Measurements from ENCODE around the gene SLC1A7.

Gene SLC1A7

GRCh38 chr1:53122201-53122885 lies 20.1 kb downstream of the SLC1A7 start:
- no peak for TF ChIP-seq CTCF (IDR thresholded peaks at IDR 0.05; ENCODE audit: extremely low read depth, missing control alignments)
- no peak for DNase-seq (ENCODE audit: low spot score)

- no peak for DNase-seq (ENCODE audit: low spot score)
- no peak for TF ChIP-seq CTCF (IDR thresholded peaks at IDR 0.05; ENCODE audit: extremely low read depth, missing control alignments)
Measured at GRCh38 chr1:53121319-53122172, 20.9 kb downstream of the SLC1A7 start.

- no peak for DNase-seq (ENCODE audit: low spot score)
- TF ChIP-seq CTCF (IDR thresholded peaks at IDR 0.05; ENCODE audit: extremely low read depth, missing control alignments): no peak
Measured at GRCh38 chr1:53120659-53121058, 21.8 kb downstream of the SLC1A7 start.

GRCh38 chr1:53117836-53118235 lies 24.6 kb downstream of the SLC1A7 start:
- DNase-seq (ENCODE audit: low spot score): no peak
- TF ChIP-seq CTCF (IDR thresholded peaks at IDR 0.05; ENCODE audit: extremely low read depth, missing control alignments): no peak

GRCh38 chr1:53116933-53117600 lies 25.4 kb downstream of the SLC1A7 start:
- DNase-seq (ENCODE audit: low spot score): no peak
- no peak for TF ChIP-seq CTCF (IDR thresholded peaks at IDR 0.05; ENCODE audit: extremely low read depth, missing control alignments)

GRCh38 chr1:53116307-53116810 lies 26.1 kb downstream of the SLC1A7 start:
- TF ChIP-seq CTCF (IDR thresholded peaks at IDR 0.05; ENCODE audit: extremely low read depth, missing control alignments): no peak
- DNase-seq (ENCODE audit: low spot score): no peak

Data from GM20000 (cell line).